ENCODE measurements around the gene SLC9A2. TPM values are rescaled to one million over a fixed set of nuclear protein-coding genes. Genes with fewer than 3 reads are reported as not detected.

The SLC9A2 gene
- total and polyA plus RNA-seq, 2 donors (not counting 1 experiment from before 2014, with no cell fraction given) = not detected

DNA sequence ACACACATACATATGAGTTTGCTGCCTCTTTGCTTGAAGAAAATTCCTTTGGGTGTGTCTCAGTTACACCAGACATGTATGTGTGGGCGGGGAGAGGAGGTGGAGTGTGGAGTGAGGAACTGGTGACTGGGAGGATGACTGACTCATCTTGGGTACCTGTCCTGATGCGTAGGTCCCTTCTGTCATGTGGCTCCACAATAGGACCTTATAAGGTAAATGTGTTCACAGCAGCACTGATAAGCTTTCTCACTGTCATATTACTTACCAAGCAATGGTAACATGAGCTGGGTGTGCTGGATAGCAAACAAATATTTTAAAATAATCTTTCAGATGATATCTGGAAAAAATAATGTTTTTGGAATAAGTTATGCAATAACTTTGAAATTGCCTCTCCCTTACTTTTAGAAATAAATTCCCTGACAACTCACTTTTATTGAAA, 45.1 kb downstream of the SLC9A2 start:
- Mint-ChIP-seq H3K9me3 (ENCODE audit: insufficient read depth) (no peaks in the 10 kb centered on the region), H3K4me1 (no peaks in the 10 kb centered on the region), H3K4me3 (no peak overlapping the region), H3K27me3 (peaks cover 11% of the 10 kb centered on the region), H3K27ac (no peak overlapping the region)
- 83% methylated on average over 1 of the region's 2 CpGs for WGBS (ENCODE audit: insufficient coverage)
- POLR2A ChIA-PET = no interaction called here
- H3K27ac ChIP-seq (ENCODE audit: low read length in 2 of 2) = no peak overlapping the region
- no peak for DNase-seq
- H3K79me2 ChIP-seq (ENCODE audit: control insufficient read depth, insufficient read depth, low read length) = no peaks in the 10 kb centered on the region
- no peak overlapping the region for H3K4me2 ChIP-seq (replicated peaks; ENCODE audit: low read depth, low read length, poor library complexity, severe bottlenecking)
- no peaks in the 10 kb centered on the region for H4K20me1 ChIP-seq (ENCODE audit: control insufficient read depth, insufficient read depth, low read length, poor library complexity, severe bottlenecking)
- intact Hi-C loops (cut with micrococcal nuclease) = no loop called here
- H3K9ac ChIP-seq (ENCODE audit: low read length) = no peak overlapping the region
- CTCF ChIA-PET = no interaction called here
- no peak for TF ChIP-seq EZH2 (IDR thresholded peaks at IDR 0.05; ENCODE audit: borderline replicate concordance, insufficient read depth, low read depth, low read length, poor library complexity, severe bottlenecking)
- TF ChIP-seq, protein P1, sequence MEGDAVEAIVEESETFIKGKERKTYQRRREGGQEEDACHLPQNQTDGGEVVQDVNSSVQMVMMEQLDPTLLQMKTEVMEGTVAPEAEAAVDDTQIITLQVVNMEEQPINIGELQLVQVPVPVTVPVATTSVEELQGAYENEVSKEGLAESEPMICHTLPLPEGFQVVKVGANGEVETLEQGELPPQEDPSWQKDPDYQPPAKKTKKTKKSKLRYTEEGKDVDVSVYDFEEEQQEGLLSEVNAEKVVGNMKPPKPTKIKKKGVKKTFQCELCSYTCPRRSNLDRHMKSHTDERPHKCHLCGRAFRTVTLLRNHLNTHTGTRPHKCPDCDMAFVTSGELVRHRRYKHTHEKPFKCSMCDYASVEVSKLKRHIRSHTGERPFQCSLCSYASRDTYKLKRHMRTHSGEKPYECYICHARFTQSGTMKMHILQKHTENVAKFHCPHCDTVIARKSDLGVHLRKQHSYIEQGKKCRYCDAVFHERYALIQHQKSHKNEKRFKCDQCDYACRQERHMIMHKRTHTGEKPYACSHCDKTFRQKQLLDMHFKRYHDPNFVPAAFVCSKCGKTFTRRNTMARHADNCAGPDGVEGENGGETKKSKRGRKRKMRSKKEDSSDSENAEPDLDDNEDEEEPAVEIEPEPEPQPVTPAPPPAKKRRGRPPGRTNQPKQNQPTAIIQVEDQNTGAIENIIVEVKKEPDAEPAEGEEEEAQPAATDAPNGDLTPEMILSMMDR (IDR thresholded peaks at IDR 0.05) = no peak
- H3K36me3 ChIP-seq (replicated peaks in 1 of 2; ENCODE audit: control extremely low read depth in 1 of 2, control insufficient read depth in 1 of 2, extremely low read depth in 1 of 2, insufficient read depth in 2 of 2, low read length in 1 of 2) = no peaks in the 10 kb centered on the region
- peaks cover 0 to 7% (median 0%) of the 10 kb centered on the region in 4 experiments for H3K27me3 ChIP-seq (replicated peaks in 1 of 4; ENCODE audit: control extremely low read depth in 1 of 4, control insufficient read depth in 3 of 4, insufficient read depth in 4 of 4, low read length in 3 of 4)
- no peaks in the 10 kb centered on the region for H3K9me3 ChIP-seq (ENCODE audit: control extremely low read depth in 1 of 3, control insufficient read depth in 2 of 3, insufficient read depth in 1 of 3, low read length in 2 of 3)
- H3K4me1 ChIP-seq (ENCODE audit: control insufficient read depth in 2 of 2, insufficient read depth in 2 of 2, low read length in 2 of 2) = no peaks in the 10 kb centered on the region
- no peak overlapping the region for H2AFZ ChIP-seq (ENCODE audit: insufficient read depth, low read depth, low read length, poor library complexity, severe bottlenecking)
- no peak for ATAC-seq (ENCODE audit: low read depth)
- no peak overlapping the region for H3K4me3 ChIP-seq (ENCODE audit: control extremely low read depth in 1 of 5, extremely low read depth in 1 of 5, insufficient read depth in 1 of 5, low read depth in 2 of 5, low read length in 4 of 5)

GRCh38 chr2:102667072-102667471, 47.7 kb downstream of the SLC9A2 start:
- Mint-ChIP-seq H3K4me1 (no peaks in the 10 kb centered on the region), H3K27ac (no peak overlapping the region), H3K9me3 (ENCODE audit: insufficient read depth) (no peaks in the 10 kb centered on the region), H3K4me3 (no peak overlapping the region), H3K27me3 (peaks cover 6% of the 10 kb centered on the region)
- no peak for DNase-seq
- ChIA-PET POLR2A (no interaction called here), CTCF (no interaction called here)
- TF ChIP-seq EZH2 (IDR thresholded peaks at IDR 0.05; ENCODE audit: borderline replicate concordance, insufficient read depth, low read depth, low read length, poor library complexity, severe bottlenecking) = no peak
- TF ChIP-seq, protein P1 (IDR thresholded peaks at IDR 0.05) = no peak
- intact Hi-C loops (cut with micrococcal nuclease) = no loop called here
- H3K79me2 ChIP-seq (ENCODE audit: control insufficient read depth, insufficient read depth, low read length) = no peaks in the 10 kb centered on the region
- H3K9me3 ChIP-seq (ENCODE audit: control extremely low read depth in 1 of 3, control insufficient read depth in 2 of 3, insufficient read depth in 1 of 3, low read length in 2 of 3) = no peaks in the 10 kb centered on the region
- no peak for ATAC-seq (ENCODE audit: low read depth)
- no peak overlapping the region for H2AFZ ChIP-seq (ENCODE audit: insufficient read depth, low read depth, low read length, poor library complexity, severe bottlenecking)
- peaks cover 0 to 7% (median 0%) of the 10 kb centered on the region in 4 experiments for H3K27me3 ChIP-seq (replicated peaks in 1 of 4; ENCODE audit: control extremely low read depth in 1 of 4, control insufficient read depth in 3 of 4, insufficient read depth in 4 of 4, low read length in 3 of 4)
- WGBS (ENCODE audit: insufficient coverage) = 89% methylated on average over 1 of the region's 2 CpGs
- no peaks in the 10 kb centered on the region for H3K36me3 ChIP-seq (replicated peaks in 1 of 2; ENCODE audit: control extremely low read depth in 1 of 2, control insufficient read depth in 1 of 2, extremely low read depth in 1 of 2, insufficient read depth in 2 of 2, low read length in 1 of 2)
- no peaks in the 10 kb centered on the region for H4K20me1 ChIP-seq (ENCODE audit: control insufficient read depth, insufficient read depth, low read length, poor library complexity, severe bottlenecking)
- no peak overlapping the region for H3K9ac ChIP-seq (ENCODE audit: low read length)
- H3K4me3 ChIP-seq (ENCODE audit: control extremely low read depth in 1 of 5, extremely low read depth in 1 of 5, insufficient read depth in 1 of 5, low read depth in 2 of 5, low read length in 4 of 5) = no peak overlapping the region
- H3K4me2 ChIP-seq (replicated peaks; ENCODE audit: low read depth, low read length, poor library complexity, severe bottlenecking) = no peak overlapping the region
- no peak overlapping the region for H3K27ac ChIP-seq (ENCODE audit: low read length in 2 of 2)
- H3K4me1 ChIP-seq (ENCODE audit: control insufficient read depth in 2 of 2, insufficient read depth in 2 of 2, low read length in 2 of 2) = no peaks in the 10 kb centered on the region

Measured in B cell (primary cell).